Naive thymus-derived CD4-positive, alpha-beta T cell (primary cell): Measurements from ENCODE around the gene ITPR2. TPM values are rescaled to one million over a fixed set of nuclear protein-coding genes. Genes with fewer than 3 reads are reported as not detected.

Experiments
- ATAC-seq: fragments of 150-1000 bp; cut with Tn5 transposase; 2 replicates; pipeline ENCODE4 v1.10.0; 2021; ENCODE audit warnings: mild to moderate bottlenecking, moderate library complexity
- CTCF ChIA-PET: fragments of 350-600 bp; sonication (Branson Sonifier 250); formaldehyde crosslinking; loops from one replicate; lab custom pipeline; 2021; ENCODE audit warnings: antibody characterized with exemption; lab: Charles Lee
- POLR2A ChIA-PET: fragments of 350-600 bp; sonication (Branson Sonifier 250); formaldehyde crosslinking; loops from one replicate; lab custom pipeline; 2021; ENCODE audit warnings: antibody characterized with exemption, inconsistent platforms; lab: Charles Lee
- DNase-seq, 9 donors: peaks; one replicate each; pipeline versions ENCODE4 v3.0.0 to v3.0.0-alpha.2; 2020 to 2022; ENCODE audit warnings: mixed read lengths in 1 of 9
- H3K27ac ChIP-seq: one replicate; pipeline ENCODE4 v1.7.0; 2013; ENCODE audit warnings: mild to moderate bottlenecking, low read depth, low read length, moderate library complexity
- H3K27me3 ChIP-seq, 2 donors: one replicate each; pipeline ENCODE4 v1.7.0; 2013; ENCODE audit warnings: low read length in 2 of 2, mild to moderate bottlenecking in 2 of 2, moderate library complexity in 2 of 2; ENCODE audit not compliant: control insufficient read depth in 2 of 2, insufficient read depth in 2 of 2
- H3K36me3 ChIP-seq, 3 experiments: 1 replicate in 2 of 3; 2 replicates in 1 of 3; pipeline ENCODE4 v1.7.0; 2013; ENCODE audit warnings: low read length in 3 of 3, mild to moderate bottlenecking in 3 of 3, moderate library complexity in 1 of 3; ENCODE audit not compliant: insufficient read depth in 3 of 3, control insufficient read depth in 2 of 3
- H3K4me1 ChIP-seq, 2 donors: one replicate each; pipeline ENCODE4 v1.7.0; 2013; ENCODE audit warnings: low read length in 2 of 2, mild to moderate bottlenecking in 2 of 2, moderate library complexity in 1 of 2; ENCODE audit not compliant: control insufficient read depth in 2 of 2, insufficient read depth in 2 of 2
- H3K4me3 ChIP-seq: 2 replicates; pipeline ENCODE4 v1.7.0; 2013; ENCODE audit warnings: mild to moderate bottlenecking, low read length
- H3K9me3 ChIP-seq, 3 experiments: 1 replicate in 2 of 3; 2 replicates in 1 of 3; pipeline ENCODE4 v1.7.0; 2013; ENCODE audit warnings: low read length in 3 of 3; ENCODE audit not compliant: control insufficient read depth in 2 of 3
- H3K27ac Mint-ChIP-seq, 9 donors: one replicate each; pipeline ENCODE4 v1.8.0; 2020 to 2022; ENCODE audit warnings: mixed read lengths in 9 of 9, mild to moderate bottlenecking in 8 of 9, moderate library complexity in 5 of 9, inconsistent platforms in 2 of 9
- H3K27me3 Mint-ChIP-seq, 5 donors: one replicate each; pipeline ENCODE4 v1.8.0; 2021 to 2022; ENCODE audit warnings: mixed read lengths in 5 of 5, mild to moderate bottlenecking in 1 of 5
- H3K36me3 Mint-ChIP-seq, 5 donors: one replicate each; pipeline ENCODE4 v1.8.0; 2020 to 2022; ENCODE audit warnings: mixed read lengths in 5 of 5, mild to moderate bottlenecking in 3 of 5, inconsistent platforms in 1 of 5
- H3K4me1 Mint-ChIP-seq, 7 donors: one replicate each; pipeline ENCODE4 v1.8.0; 2020 to 2022; ENCODE audit warnings: mixed read lengths in 7 of 7, mild to moderate bottlenecking in 3 of 7, inconsistent platforms in 1 of 7
- H3K4me3 Mint-ChIP-seq, 10 donors: one replicate each; pipeline ENCODE4 v1.8.0; 2020 to 2022; ENCODE audit warnings: mild to moderate bottlenecking in 10 of 10, mixed read lengths in 10 of 10, moderate library complexity in 6 of 10, inconsistent platforms in 2 of 10
- H3K9me3 Mint-ChIP-seq, 11 donors: one replicate each; pipeline ENCODE4 v1.8.0; 2020 to 2022; ENCODE audit warnings: mixed read lengths in 11 of 11, mild to moderate bottlenecking in 4 of 11, inconsistent platforms in 1 of 11, moderate library complexity in 1 of 11
- intact Hi-C, 2 donors: fragments of 100-400 bp; cut with micrococcal nuclease; formaldehyde crosslinking; loops; one replicate each; pipeline ENCODE4 v1.15.1; 2023
- polyA plus RNA-seq, 2 donors: library from polyadenylated mRNA; unstranded; fragments of 300-500 nt; fragmentation: Illumina TruSeq; gene quantifications; one replicate each; pipeline ENCODE4 v1.2.3, GENCODE V29; 2021
- total RNA-seq, 6 experiments: library from RNA in 5 of 6; stranded (reverse) in 5 of 6; gene quantifications; 1 replicate in 5 of 6; 2 replicates in 1 of 6; pipeline ENCODE4 v1.2.3 and lab custom pipeline; 2021 to 2026

ITPR2 gene
- total and polyA plus RNA-seq, 7 experiments from 2014 or later: 11.3 to 71.5 (median 51.4) TPM

- CTCF ChIA-PET: no interaction called here
- intact Hi-C loops: no loop called here
- no peaks in the 10 kb centered on the region for H3K4me1 Mint-ChIP-seq
Observed at GRCh38 chr12:26712892-26713291, 120.1 kb downstream of the ITPR2 start.

GRCh38 chr12:26711569-26711968, 121.4 kb downstream of the ITPR2 start:
- Mint-ChIP-seq H3K9me3 (peaks cover 0 to 3% (median 0%) of the 10 kb centered on the region in 11 donors), H3K27me3 (no peaks in the 10 kb centered on the region), H3K27ac (peak overlapping the region in 1 of 9 donors; percentile 6), H3K4me1 (no peaks in the 10 kb centered on the region), H3K4me3 (no peak overlapping the region), H3K36me3 (peaks cover 13 to 68% (median 54%) of the 10 kb centered on the region in 5 donors)
- H3K27me3 ChIP-seq: no peaks in the 10 kb centered on the region
- no peaks in the 10 kb centered on the region for H3K4me1 ChIP-seq
- intact Hi-C loops: no loop called here
- ATAC-seq (no peak), DNase-seq (no peak)
- H3K4me3 ChIP-seq: no peak overlapping the region
- peaks cover 0 to 16% (median 0%) of the 10 kb centered on the region in 3 experiments for H3K36me3 ChIP-seq
- ChIA-PET POLR2A (no interaction called here), CTCF (interaction anchor here (1.4 kb wide), 1 partner anchor 10 kb away, joined by 3 read pairs; no protein-coding TSS in a partner anchor)
- no peaks in the 10 kb centered on the region for H3K9me3 ChIP-seq
- no peak overlapping the region for H3K27ac ChIP-seq

More at GRCh38 chr12:26712892-26713291, 120.1 kb downstream of the ITPR2 start:
- Histone ChIP-seq H3K36me3 (peaks cover 0 to 16% (median 0%) of the 10 kb centered on the region in 3 experiments), H3K27ac (no peak overlapping the region), H3K9me3 (no peaks in the 10 kb centered on the region), H3K4me3 (no peak overlapping the region), H3K27me3 (no peaks in the 10 kb centered on the region), H3K4me1 (no peaks in the 10 kb centered on the region)
- DNase-seq: no peak
- H3K27ac Mint-ChIP-seq: no peak overlapping the region
- POLR2A ChIA-PET: no interaction called here
- peaks cover 0 to 3% (median 0%) of the 10 kb centered on the region in 11 donors for H3K9me3 Mint-ChIP-seq
- H3K36me3 Mint-ChIP-seq: peaks cover 18 to 68% (median 59%) of the 10 kb centered on the region in 5 donors
- no peak overlapping the region for H3K4me3 Mint-ChIP-seq
- ATAC-seq: no peak
- no peaks in the 10 kb centered on the region for H3K27me3 Mint-ChIP-seq

GRCh38 chr12:26711072-26711471, 121.9 kb downstream of the ITPR2 start:
- H3K27ac Mint-ChIP-seq: no peak overlapping the region
- ATAC-seq: no peak
- no peaks in the 10 kb centered on the region for H3K4me1 Mint-ChIP-seq
- DNase-seq: no peak
- Histone ChIP-seq H3K27me3 (no peaks in the 10 kb centered on the region), H3K36me3 (peaks cover 0 to 16% (median 0%) of the 10 kb centered on the region in 3 experiments), H3K9me3 (no peaks in the 10 kb centered on the region), H3K27ac (no peak overlapping the region), H3K4me3 (no peak overlapping the region), H3K4me1 (no peaks in the 10 kb centered on the region)
- CTCF ChIA-PET: interaction anchor here (1.4 kb wide), 1 partner anchor 9 kb away, joined by 3 read pairs; no protein-coding TSS in a partner anchor
- H3K36me3 Mint-ChIP-seq: peaks cover 12 to 63% (median 49%) of the 10 kb centered on the region in 5 donors
- POLR2A ChIA-PET: no interaction called here
- H3K4me3 Mint-ChIP-seq: no peak overlapping the region
- intact Hi-C loops: no loop called here
- H3K27me3 Mint-ChIP-seq: no peaks in the 10 kb centered on the region
- peaks cover 0 to 3% (median 0%) of the 10 kb centered on the region in 11 donors for H3K9me3 Mint-ChIP-seq

GRCh38 chr12:26705851-26706250, 127.1 kb downstream of the ITPR2 start:
- ChIA-PET CTCF (no interaction called here), POLR2A (no interaction called here)
- H3K36me3 Mint-ChIP-seq: peaks cover 5 to 24% (median 20%) of the 10 kb centered on the region in 5 donors
- peaks cover 0 to 3% (median 0%) of the 10 kb centered on the region in 11 donors for H3K9me3 Mint-ChIP-seq
- Histone ChIP-seq H3K27me3 (no peaks in the 10 kb centered on the region), H3K27ac (no peak overlapping the region), H3K9me3 (no peaks in the 10 kb centered on the region), H3K4me3 (no peak overlapping the region), H3K4me1 (no peaks in the 10 kb centered on the region), H3K36me3 (peaks cover 0 to 3% (median 0%) of the 10 kb centered on the region in 3 experiments)
- no peaks in the 10 kb centered on the region for H3K27me3 Mint-ChIP-seq
- DNase-seq: no peak
- H3K4me1 Mint-ChIP-seq: peaks cover 0 to 2% (median 0%) of the 10 kb centered on the region in 7 donors
- no peak overlapping the region for H3K27ac Mint-ChIP-seq
- ATAC-seq: no peak
- intact Hi-C loops: no loop called here
- no peak overlapping the region for H3K4me3 Mint-ChIP-seq

DNA sequence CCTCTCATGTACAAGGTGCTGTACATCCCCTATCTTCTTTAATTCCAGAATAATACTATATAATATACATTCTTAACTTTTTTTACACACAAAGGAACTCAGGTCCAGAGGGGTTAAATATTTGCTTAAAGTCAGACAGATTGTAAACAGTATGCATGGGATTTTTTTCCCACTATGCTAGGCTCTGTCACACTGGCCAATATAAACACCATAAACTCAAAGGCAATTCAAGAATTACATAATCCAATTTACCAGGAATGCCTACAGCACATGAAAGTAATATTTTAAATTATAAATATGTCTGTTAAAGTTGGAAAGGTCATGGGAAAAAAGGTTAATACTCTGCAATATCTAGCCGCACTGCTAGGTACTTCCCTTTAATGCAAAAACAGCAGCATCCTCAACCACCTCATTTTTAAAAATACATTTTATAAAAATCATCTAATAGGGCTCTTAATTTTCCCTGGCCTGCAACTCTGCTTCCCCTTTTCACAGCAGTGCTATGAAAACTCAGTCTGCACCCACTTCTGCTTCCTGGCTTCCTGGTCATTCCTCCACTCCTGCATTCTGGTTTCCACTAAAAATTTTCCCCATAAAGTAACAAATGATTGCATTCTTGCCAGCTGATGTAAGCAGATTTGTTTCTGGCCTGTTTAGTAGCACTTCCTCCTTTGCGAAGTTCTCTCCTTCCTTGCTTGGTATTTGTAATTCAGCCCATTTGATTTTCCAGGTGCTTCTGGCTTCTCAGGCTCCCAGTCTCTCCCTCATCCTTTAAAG, 128.1 kb downstream of the ITPR2 start:
- ChIA-PET POLR2A (no interaction called here), CTCF (no interaction called here)
- Histone ChIP-seq H3K27me3 (no peaks in the 10 kb centered on the region), H3K9me3 (no peaks in the 10 kb centered on the region), H3K4me3 (no peak overlapping the region), H3K4me1 (no peaks in the 10 kb centered on the region), H3K27ac (no peak overlapping the region), H3K36me3 (no peaks in the 10 kb centered on the region)
- DNase-seq: no peak
- Mint-ChIP-seq H3K36me3 (peaks cover 5 to 26% (median 15%) of the 10 kb centered on the region in 5 donors), H3K27ac (no peak overlapping the region), H3K4me1 (peaks cover 0 to 2% (median 0%) of the 10 kb centered on the region in 7 donors), H3K9me3 (peaks cover 0 to 3% (median 0%) of the 10 kb centered on the region in 11 donors), H3K4me3 (no peak overlapping the region), H3K27me3 (no peaks in the 10 kb centered on the region)
- ATAC-seq: no peak
- intact Hi-C loops: loop anchor here in 1 of 2 donors (5.0 kb wide), 1 partner anchor 583 kb away; no protein-coding TSS in a partner anchor

- H3K4me3 ChIP-seq: no peak overlapping the region
- Mint-ChIP-seq H3K27ac (no peak overlapping the region), H3K4me3 (no peak overlapping the region), H3K9me3 (peaks cover 0 to 3% (median 0%) of the 10 kb centered on the region in 11 donors), H3K27me3 (no peaks in the 10 kb centered on the region), H3K4me1 (peaks cover 0 to 2% (median 0%) of the 10 kb centered on the region in 7 donors), H3K36me3 (peaks cover 5 to 28% (median 15%) of the 10 kb centered on the region in 5 donors)
- DNase-seq: no peak
- CTCF ChIA-PET: no interaction called here
- no peak for ATAC-seq
- POLR2A ChIA-PET: no interaction called here
- intact Hi-C loops: loop anchor here in 1 of 2 donors (5.0 kb wide), 1 partner anchor 582 kb away; no protein-coding TSS in a partner anchor
- no peaks in the 10 kb centered on the region for H3K36me3 ChIP-seq
- H3K9me3 ChIP-seq: no peaks in the 10 kb centered on the region
- no peak overlapping the region for H3K27ac ChIP-seq
- H3K4me1 ChIP-seq: no peaks in the 10 kb centered on the region
- no peaks in the 10 kb centered on the region for H3K27me3 ChIP-seq
Observed at GRCh38 chr12:26704214-26704613, 128.8 kb downstream of the ITPR2 start.
